Mesothelial cell of epicardium (in vitro differentiated cells): Measurements from ENCODE around the gene HMGA1. TPM values are rescaled to one million over a fixed set of nuclear protein-coding genes. Genes with fewer than 3 reads are reported as not detected.
A peak's percentile ranks its signal among the peaks of the same experiment; 100 is the strongest.

Source experiments
- DNase-seq, 2 experiments: peaks; one replicate each; pipeline ENCODE4 v3.0.0; 2021; ENCODE audit warnings: low spot score in 2 of 2; ENCODE audit not compliant: unreplicated experiment in 2 of 2
- H3K27ac Mint-ChIP-seq: 2 replicates; pipeline ENCODE4 v1.8.0; 2021; ENCODE audit warnings: mixed read lengths
- H3K27me3 Mint-ChIP-seq: 2 replicates; pipeline ENCODE4 v1.8.0; 2021; ENCODE audit warnings: low read depth, mixed read lengths
- H3K36me3 Mint-ChIP-seq: 2 replicates; pipeline ENCODE4 v1.8.0; 2021; ENCODE audit warnings: mixed read lengths
- H3K4me1 Mint-ChIP-seq: 2 replicates; pipeline ENCODE4 v1.8.0; 2021; ENCODE audit warnings: mixed read lengths
- H3K4me3 Mint-ChIP-seq: 2 replicates; pipeline ENCODE4 v1.8.0; 2021; ENCODE audit warnings: mild to moderate bottlenecking, moderate library complexity, mixed read lengths
- H3K9me3 Mint-ChIP-seq: 2 replicates; pipeline ENCODE4 v1.8.0; 2021; ENCODE audit warnings: mixed read lengths
- total RNA-seq: library from RNA; stranded (reverse); gene quantifications from 3 replicates; pipeline ENCODE4 v1.2.1, GENCODE V29; 2021
- TF ChIP-seq, protein P1 (sequence below): fragments of 200-600 bp; sonication (generic); IDR thresholded peaks from one replicate; pipeline ENCODE4 v1.5.0; 2021; ENCODE audit warnings: antibody characterized with exemption; ENCODE audit not compliant: unreplicated experiment

Gene HMGA1
- total RNA-seq, 1 donor from 2014 or later, result 213 TPM

DNA sequence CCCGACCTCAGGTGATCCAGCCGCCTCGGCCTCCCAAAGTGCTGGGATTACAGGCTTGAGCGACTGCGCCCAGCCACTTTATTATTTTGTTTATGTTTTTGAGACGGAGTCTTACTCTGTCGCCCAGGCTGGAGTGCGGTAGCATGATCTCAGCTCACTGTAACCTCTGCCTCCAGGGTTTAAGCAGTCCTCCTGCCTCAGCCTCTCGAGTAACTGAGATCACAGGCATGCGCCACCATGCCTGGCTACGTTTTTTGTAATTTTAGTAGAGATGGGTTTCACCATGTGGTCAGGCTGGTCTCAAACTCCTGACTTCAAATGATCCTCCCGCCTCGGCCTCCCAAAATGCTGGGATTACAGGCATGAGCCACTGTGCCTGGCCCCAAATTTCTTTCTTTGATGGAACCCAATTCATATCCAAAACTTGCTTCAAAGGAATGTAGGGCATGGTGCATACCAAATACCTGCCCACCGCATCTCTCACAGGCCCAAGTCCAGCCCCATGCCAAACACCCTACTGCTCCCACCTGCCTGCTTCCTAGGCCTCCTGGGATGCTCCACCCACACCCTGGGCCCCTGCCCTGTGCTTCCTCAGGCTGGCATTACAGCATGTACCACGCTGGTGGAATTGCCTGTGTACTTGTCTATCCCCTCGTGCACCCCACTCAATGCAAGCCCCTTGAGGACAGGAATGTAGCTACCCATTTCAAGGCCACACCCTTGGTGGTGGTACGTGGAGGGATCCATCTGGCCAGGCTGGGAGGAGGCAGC is 4.9 kb upstream of the HMGA1 start:
- no peak for DNase-seq
- H3K27me3 Mint-ChIP-seq, result no peaks in the 10 kb centered on the region
- no peaks in the 10 kb centered on the region for H3K36me3 Mint-ChIP-seq
- TF ChIP-seq, protein P1, sequence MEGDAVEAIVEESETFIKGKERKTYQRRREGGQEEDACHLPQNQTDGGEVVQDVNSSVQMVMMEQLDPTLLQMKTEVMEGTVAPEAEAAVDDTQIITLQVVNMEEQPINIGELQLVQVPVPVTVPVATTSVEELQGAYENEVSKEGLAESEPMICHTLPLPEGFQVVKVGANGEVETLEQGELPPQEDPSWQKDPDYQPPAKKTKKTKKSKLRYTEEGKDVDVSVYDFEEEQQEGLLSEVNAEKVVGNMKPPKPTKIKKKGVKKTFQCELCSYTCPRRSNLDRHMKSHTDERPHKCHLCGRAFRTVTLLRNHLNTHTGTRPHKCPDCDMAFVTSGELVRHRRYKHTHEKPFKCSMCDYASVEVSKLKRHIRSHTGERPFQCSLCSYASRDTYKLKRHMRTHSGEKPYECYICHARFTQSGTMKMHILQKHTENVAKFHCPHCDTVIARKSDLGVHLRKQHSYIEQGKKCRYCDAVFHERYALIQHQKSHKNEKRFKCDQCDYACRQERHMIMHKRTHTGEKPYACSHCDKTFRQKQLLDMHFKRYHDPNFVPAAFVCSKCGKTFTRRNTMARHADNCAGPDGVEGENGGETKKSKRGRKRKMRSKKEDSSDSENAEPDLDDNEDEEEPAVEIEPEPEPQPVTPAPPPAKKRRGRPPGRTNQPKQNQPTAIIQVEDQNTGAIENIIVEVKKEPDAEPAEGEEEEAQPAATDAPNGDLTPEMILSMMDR, result no peak
- no peaks in the 10 kb centered on the region for H3K9me3 Mint-ChIP-seq
- no peak overlapping the region for H3K4me3 Mint-ChIP-seq
- H3K27ac Mint-ChIP-seq, result no peak overlapping the region
- H3K4me1 Mint-ChIP-seq, result peaks cover 17% of the 10 kb centered on the region

DNA sequence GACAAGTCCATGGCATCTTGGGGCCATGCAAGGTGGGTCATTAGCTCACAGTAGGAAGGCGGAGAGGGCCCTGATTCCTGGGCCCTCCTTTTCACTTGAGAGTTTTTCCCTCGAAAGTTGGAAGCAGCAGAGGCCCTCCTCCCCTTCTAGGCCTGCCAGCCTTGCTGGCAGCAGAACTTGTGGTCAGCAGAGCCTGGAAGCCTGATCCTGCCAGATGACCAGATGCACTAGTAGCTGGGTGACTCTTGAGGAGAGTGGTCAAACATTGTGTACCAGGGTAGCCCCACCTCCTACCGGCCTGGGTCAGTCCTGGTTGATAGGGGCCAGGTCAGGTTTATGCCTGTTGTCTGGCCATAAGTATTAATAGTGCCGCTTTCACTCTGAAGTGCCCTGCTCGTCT is 3.8 kb upstream of the HMGA1 start:
- H3K4me1 Mint-ChIP-seq, result peaks cover 11% of the 10 kb centered on the region
- peak overlapping the region; percentile 34 for H3K27ac Mint-ChIP-seq
- TF ChIP-seq, protein P1, result no peak
- no peak for DNase-seq
- no peak overlapping the region for H3K4me3 Mint-ChIP-seq
- no peaks in the 10 kb centered on the region for H3K36me3 Mint-ChIP-seq
- no peaks in the 10 kb centered on the region for H3K27me3 Mint-ChIP-seq
- no peaks in the 10 kb centered on the region for H3K9me3 Mint-ChIP-seq

- Mint-ChIP-seq H3K4me1 (peaks cover 19% of the 10 kb centered on the region), H3K36me3 (no peaks in the 10 kb centered on the region), H3K27ac (peak overlapping the region; percentile 86), H3K4me3 (no peak overlapping the region), H3K27me3 (no peaks in the 10 kb centered on the region), H3K9me3 (no peaks in the 10 kb centered on the region)
- TF ChIP-seq, protein P1, result no peak
- DNase-seq, result no peak
These were observed 2.8 kb upstream of the HMGA1 start for GRCh38 chr6:34233867-34234266.

- Mint-ChIP-seq H3K4me3 (peak overlapping the region; percentile 3), H3K9me3 (no peaks in the 10 kb centered on the region), H3K36me3 (no peaks in the 10 kb centered on the region), H3K4me1 (peaks cover 22% of the 10 kb centered on the region), H3K27ac (peak overlapping the region; percentile 86), H3K27me3 (no peaks in the 10 kb centered on the region)
- TF ChIP-seq, protein P1, result no peak
- DNase-seq, result peak in 1 of 2 experiments; percentile 53
These were observed 1.9 kb upstream of the HMGA1 start for GRCh38 chr6:34234667-34235306.

- no peaks in the 10 kb centered on the region for H3K36me3 Mint-ChIP-seq
- DNase-seq, result peak; percentile 69 to 80
- H3K27ac Mint-ChIP-seq, result peak overlapping the region; percentile 96
- TF ChIP-seq, protein P1, result no peak
- peak overlapping the region; percentile 71 for H3K4me3 Mint-ChIP-seq
- H3K4me1 Mint-ChIP-seq, result peaks cover 22% of the 10 kb centered on the region
- H3K9me3 Mint-ChIP-seq, result no peaks in the 10 kb centered on the region
- no peaks in the 10 kb centered on the region for H3K27me3 Mint-ChIP-seq
These were observed 1.2 kb upstream of the HMGA1 start for GRCh38 chr6:34235307-34236130.
